ENCODE data around the gene SRBD1. TPM values are rescaled to one million over a fixed set of nuclear protein-coding genes. Genes with fewer than 3 reads are reported as not detected.

SRBD1 gene
- total and polyA plus RNA-seq, 9 donors = 4.8 to 34.8 (median 15.9) TPM

DNA sequence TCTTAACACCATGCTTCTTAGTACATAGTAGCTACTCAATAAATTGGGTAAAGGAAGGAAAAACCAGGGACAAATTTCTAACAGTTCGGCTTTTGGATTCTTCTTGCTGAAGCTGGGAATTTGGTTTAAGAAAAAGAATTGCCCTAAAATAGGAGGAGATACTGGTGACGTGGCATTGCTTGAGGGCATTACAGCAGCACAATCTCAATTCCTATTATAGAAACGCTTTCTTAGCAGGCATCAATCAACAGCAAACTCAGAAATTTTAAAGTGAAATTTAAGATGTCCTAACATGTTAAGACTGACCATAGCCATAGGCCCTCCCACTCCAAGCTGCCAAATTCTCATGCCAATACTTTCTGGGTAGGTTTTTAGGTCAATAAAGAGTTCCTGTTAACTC lies 169.5 kb downstream of the SRBD1 start:
- Histone ChIP-seq H3K4me3 (no peak overlapping the region), H3K27ac (no peak overlapping the region), H3K36me3 (no peaks in the 10 kb centered on the region), H3K27me3 (no peaks in the 10 kb centered on the region), H3K9me3 (no peaks in the 10 kb centered on the region), H3K4me1 (ENCODE audit: insufficient read depth) (no peaks in the 10 kb centered on the region)
- DNase-seq = no peak
- intact Hi-C loops (cut with DNase I) = no loop called here
- TF ChIP-seq, protein P1, sequence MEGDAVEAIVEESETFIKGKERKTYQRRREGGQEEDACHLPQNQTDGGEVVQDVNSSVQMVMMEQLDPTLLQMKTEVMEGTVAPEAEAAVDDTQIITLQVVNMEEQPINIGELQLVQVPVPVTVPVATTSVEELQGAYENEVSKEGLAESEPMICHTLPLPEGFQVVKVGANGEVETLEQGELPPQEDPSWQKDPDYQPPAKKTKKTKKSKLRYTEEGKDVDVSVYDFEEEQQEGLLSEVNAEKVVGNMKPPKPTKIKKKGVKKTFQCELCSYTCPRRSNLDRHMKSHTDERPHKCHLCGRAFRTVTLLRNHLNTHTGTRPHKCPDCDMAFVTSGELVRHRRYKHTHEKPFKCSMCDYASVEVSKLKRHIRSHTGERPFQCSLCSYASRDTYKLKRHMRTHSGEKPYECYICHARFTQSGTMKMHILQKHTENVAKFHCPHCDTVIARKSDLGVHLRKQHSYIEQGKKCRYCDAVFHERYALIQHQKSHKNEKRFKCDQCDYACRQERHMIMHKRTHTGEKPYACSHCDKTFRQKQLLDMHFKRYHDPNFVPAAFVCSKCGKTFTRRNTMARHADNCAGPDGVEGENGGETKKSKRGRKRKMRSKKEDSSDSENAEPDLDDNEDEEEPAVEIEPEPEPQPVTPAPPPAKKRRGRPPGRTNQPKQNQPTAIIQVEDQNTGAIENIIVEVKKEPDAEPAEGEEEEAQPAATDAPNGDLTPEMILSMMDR (IDR thresholded peaks at IDR 0.05) = no peak
- TF ChIP-seq EP300 (IDR thresholded peaks at IDR 0.05) = no peak
- TF ChIP-seq POLR2A (IDR thresholded peaks at IDR 0.05) = no peak
- 92 to 98% (median 98%) methylated on average over 3 of the region's 3 CpGs for WGBS, 3 donors

DNA sequence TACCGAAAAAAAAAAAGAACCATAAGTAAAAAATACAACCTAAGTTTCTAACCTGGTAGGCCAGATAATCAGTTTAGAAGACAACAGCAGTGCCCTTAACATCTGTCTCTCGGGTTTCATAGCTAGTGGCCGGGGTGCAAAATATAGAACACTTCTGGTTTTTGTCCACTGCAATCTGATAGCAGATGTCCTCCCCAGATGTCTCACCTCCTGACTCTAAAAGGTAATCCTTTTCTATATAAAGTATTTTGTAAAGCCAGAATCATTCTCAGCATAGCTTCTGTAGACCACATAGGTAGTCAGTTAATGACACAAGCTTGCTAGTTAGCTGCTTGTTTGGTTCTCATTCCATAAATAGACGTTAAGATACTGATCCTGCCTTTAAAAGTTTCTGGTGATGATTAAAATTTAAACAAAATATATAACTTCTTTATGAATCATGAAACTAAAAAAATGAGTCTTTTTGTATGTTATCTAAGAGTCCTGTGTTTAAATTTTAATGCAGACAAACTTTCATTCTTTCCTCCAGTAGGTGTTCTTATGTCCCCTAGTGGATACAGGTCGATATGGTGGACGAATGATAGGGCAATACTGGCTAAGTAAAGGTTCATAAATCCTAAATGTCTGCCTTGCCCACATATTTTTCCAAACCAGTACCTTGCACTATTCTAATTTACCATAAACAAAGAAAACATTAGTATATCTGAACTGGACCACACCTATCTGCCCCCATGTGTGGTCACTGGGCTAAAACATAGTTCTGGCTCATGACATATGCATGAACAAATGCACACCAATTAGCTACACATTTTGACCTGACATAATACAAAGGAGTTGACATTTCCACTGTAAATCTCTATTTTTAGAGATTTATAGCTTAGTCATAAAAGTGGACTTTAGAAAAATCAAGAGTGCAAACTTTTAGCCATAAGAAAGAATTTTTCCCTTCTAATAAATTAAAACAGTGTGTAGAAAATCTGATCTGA lies 171.0 kb downstream of the SRBD1 start:
- Histone ChIP-seq H3K9me3 (no peaks in the 10 kb centered on the region), H3K27ac (no peak overlapping the region), H3K4me3 (no peak overlapping the region), H3K36me3 (no peaks in the 10 kb centered on the region), H3K27me3 (no peaks in the 10 kb centered on the region), H3K4me1 (ENCODE audit: insufficient read depth) (no peaks in the 10 kb centered on the region)
- TF ChIP-seq, protein P1 (IDR thresholded peaks at IDR 0.05) = no peak
- TF ChIP-seq EP300 (IDR thresholded peaks at IDR 0.05) (no peak), POLR2A (IDR thresholded peaks at IDR 0.05) (no peak)
- intact Hi-C loops (cut with DNase I) = no loop called here
- DNase-seq = no peak
- WGBS, 3 donors = 86 to 90% (median 87%) methylated on average over 6 of the region's 6 CpGs

GRCh38 chr2:45438872-45439665 lies 172.0 kb downstream of the SRBD1 start:
- Histone ChIP-seq H3K4me3 (no peak overlapping the region), H3K9me3 (no peaks in the 10 kb centered on the region), H3K4me1 (ENCODE audit: insufficient read depth) (no peaks in the 10 kb centered on the region), H3K27ac (no peak overlapping the region), H3K27me3 (no peaks in the 10 kb centered on the region), H3K36me3 (no peaks in the 10 kb centered on the region)
- WGBS, 3 donors = 92 to 96% (median 95%) methylated on average over 3 of the region's 3 CpGs
- intact Hi-C loops (cut with DNase I) = no loop called here
- TF ChIP-seq, protein P1 (IDR thresholded peaks at IDR 0.05) = no peak
- TF ChIP-seq POLR2A (IDR thresholded peaks at IDR 0.05) (no peak), EP300 (IDR thresholded peaks at IDR 0.05) (no peak)
- no peak for DNase-seq

GRCh38 chr2:45436456-45436855 lies 174.6 kb downstream of the SRBD1 start:
- no peak for TF ChIP-seq POLR2A (IDR thresholded peaks at IDR 0.05)
- TF ChIP-seq, protein P1 (IDR thresholded peaks at IDR 0.05) = no peak
- TF ChIP-seq EP300 (IDR thresholded peaks at IDR 0.05) = no peak

More at GRCh38 chr2:45436456-45436855, 174.6 kb downstream of the SRBD1 start:
- intact Hi-C loops (cut with DNase I) = no loop called here
- DNase-seq = no peak
- Histone ChIP-seq H3K27ac (no peak overlapping the region), H3K9me3 (no peaks in the 10 kb centered on the region), H3K4me3 (no peak overlapping the region), H3K4me1 (ENCODE audit: insufficient read depth) (no peaks in the 10 kb centered on the region), H3K36me3 (no peaks in the 10 kb centered on the region), H3K27me3 (no peaks in the 10 kb centered on the region)
- 70 to 100% (median 97%) methylated on average over 2 of the region's 2 CpGs for WGBS, 3 donors
